Measurements from ENCODE around the gene DAPP1. TPM values are rescaled to one million over a fixed set of nuclear protein-coding genes. Genes with fewer than 3 reads are reported as not detected.

Gene DAPP1
- total and polyA plus RNA-seq, 2 of the 4 experiments (the other 2 are of a cell fraction): not detected

DNA sequence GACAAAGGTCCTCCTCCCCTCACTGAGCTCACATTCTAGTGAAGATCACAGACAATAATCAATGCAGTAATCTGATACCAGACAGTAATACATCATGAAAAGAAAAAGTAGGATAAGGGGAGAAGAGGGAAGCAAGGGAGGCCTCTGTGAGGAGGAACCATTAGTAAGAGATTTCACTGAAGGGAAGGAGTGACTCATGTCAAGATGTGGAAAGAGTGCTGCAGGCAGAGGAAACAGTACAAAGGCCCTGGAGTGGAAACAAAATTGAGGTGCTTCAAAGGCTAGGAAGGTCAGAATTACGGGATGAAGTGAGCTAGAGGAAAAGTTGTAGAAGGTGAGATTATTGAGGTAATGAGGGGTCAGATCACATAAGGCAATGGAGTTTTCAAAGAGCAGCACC is 39.5 kb downstream of the DAPP1 start:
- in situ Hi-C loops (cut with MboI; ENCODE audit: low sequenced_read_pairs): no loop called here
- WGBS, 2 experiments (ENCODE audit: extremely low coverage in 2 of 2, insufficient read length in 1 of 2): 56 to 100% methylated on average over 1 of the region's 1 CpG
- no TSS peak for BruUV-seq (replicated peaks)

More for the DNA sequence above, 39.5 kb downstream of the DAPP1 start:
- H4K8ac ChIP-seq (ENCODE audit: low read depth in 2 of 2, low read length in 2 of 2): no peak overlapping the region
- no peaks in the 10 kb centered on the region for H3K9me1 ChIP-seq (ENCODE audit: insufficient read depth, low read length)
- H3K4me3 ChIP-seq (ENCODE audit: insufficient read depth, low read depth, low read length): no peak overlapping the region
- no peaks in the 10 kb centered on the region for H4K20me1 ChIP-seq (ENCODE audit: insufficient read depth, low read length)
- H3K36me3 ChIP-seq (ENCODE audit: control insufficient read depth, insufficient read depth, low read length): no peaks in the 10 kb centered on the region
- H2BK120ac ChIP-seq (ENCODE audit: low read depth, low read length): no peak overlapping the region
- ChIA-PET CTCF (no interaction called here), POLR2A (ENCODE audit: unreplicated experiment) (no interaction called here)
- H2AK5ac ChIP-seq (ENCODE audit: low read depth, low read length): no peak overlapping the region
- dilution Hi-C loops (cut with HindIII; ENCODE audit: low sequenced_read_pairs, unreplicated experiment): no loop called here
- no peaks in the 10 kb centered on the region for H3K9me3 ChIP-seq (ENCODE audit: control insufficient read depth, insufficient read depth, low read length)
- no peak overlapping the region for H3K4ac ChIP-seq (ENCODE audit: low read depth, low read length)
- TF ChIP-seq CEBPB (IDR thresholded peaks at IDR 0.05; ENCODE audit: low read depth, low read length) (0 out of 2 replicates have a peak, but pooled peaks have one; percentile 15), RAD21 (IDR thresholded peaks at IDR 0.05; ENCODE audit: low read length) (no peak)
- H3K9ac ChIP-seq (ENCODE audit: low read depth, low read length): no peak overlapping the region
- intact Hi-C loops (cut with micrococcal nuclease): no loop called here
- no peak overlapping the region for H2BK15ac ChIP-seq (ENCODE audit: low read depth, low read length)
- H4K5ac ChIP-seq (ENCODE audit: low read depth, low read length): no peak overlapping the region
- no peak overlapping the region for H2AK9ac ChIP-seq (replicated peaks; ENCODE audit: low read depth, low read length, poor library complexity)
- no peak overlapping the region for H3K23ac ChIP-seq (ENCODE audit: low read depth, low read length)
- H3K4me2 ChIP-seq (ENCODE audit: low read depth, low read length): no peak overlapping the region
- H3K56ac ChIP-seq (ENCODE audit: extremely low read depth, insufficient read depth, low read length): no peak overlapping the region
- DNase-seq (peak; percentile 50), ATAC-seq (ENCODE audit: low read depth) (peak; percentile 82)
- H3K27ac ChIP-seq (ENCODE audit: insufficient read depth, low read length): no peak overlapping the region
- H3K18ac ChIP-seq (ENCODE audit: low read depth, low read length): no peak overlapping the region
- H3K14ac ChIP-seq (replicated peaks; ENCODE audit: low read depth, low read length): no peak overlapping the region
- H2AFZ ChIP-seq (replicated peaks; ENCODE audit: low read length, poor library complexity): no peak overlapping the region
- no peak overlapping the region for H2BK20ac ChIP-seq (ENCODE audit: low read depth, low read length)
- H4K91ac ChIP-seq (ENCODE audit: insufficient read depth, low read depth, low read length): no peak overlapping the region
- no peaks in the 10 kb centered on the region for H3K79me1 ChIP-seq (ENCODE audit: low read depth in 1 of 2, low read length in 2 of 2)
- peaks cover 10% of the 10 kb centered on the region for H3K27me3 ChIP-seq (ENCODE audit: control insufficient read depth, insufficient read depth, low read length)
- no peaks in the 10 kb centered on the region for H3K4me1 ChIP-seq (ENCODE audit: control insufficient read depth, insufficient read depth, low read length)
- H2BK5ac ChIP-seq (ENCODE audit: low read depth, low read length, poor library complexity, severe bottlenecking): no peak overlapping the region
